ENCODE measurements around the gene ZYX.

Gene ZYX, protein sequence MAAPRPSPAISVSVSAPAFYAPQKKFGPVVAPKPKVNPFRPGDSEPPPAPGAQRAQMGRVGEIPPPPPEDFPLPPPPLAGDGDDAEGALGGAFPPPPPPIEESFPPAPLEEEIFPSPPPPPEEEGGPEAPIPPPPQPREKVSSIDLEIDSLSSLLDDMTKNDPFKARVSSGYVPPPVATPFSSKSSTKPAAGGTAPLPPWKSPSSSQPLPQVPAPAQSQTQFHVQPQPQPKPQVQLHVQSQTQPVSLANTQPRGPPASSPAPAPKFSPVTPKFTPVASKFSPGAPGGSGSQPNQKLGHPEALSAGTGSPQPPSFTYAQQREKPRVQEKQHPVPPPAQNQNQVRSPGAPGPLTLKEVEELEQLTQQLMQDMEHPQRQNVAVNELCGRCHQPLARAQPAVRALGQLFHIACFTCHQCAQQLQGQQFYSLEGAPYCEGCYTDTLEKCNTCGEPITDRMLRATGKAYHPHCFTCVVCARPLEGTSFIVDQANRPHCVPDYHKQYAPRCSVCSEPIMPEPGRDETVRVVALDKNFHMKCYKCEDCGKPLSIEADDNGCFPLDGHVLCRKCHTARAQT

DNA sequence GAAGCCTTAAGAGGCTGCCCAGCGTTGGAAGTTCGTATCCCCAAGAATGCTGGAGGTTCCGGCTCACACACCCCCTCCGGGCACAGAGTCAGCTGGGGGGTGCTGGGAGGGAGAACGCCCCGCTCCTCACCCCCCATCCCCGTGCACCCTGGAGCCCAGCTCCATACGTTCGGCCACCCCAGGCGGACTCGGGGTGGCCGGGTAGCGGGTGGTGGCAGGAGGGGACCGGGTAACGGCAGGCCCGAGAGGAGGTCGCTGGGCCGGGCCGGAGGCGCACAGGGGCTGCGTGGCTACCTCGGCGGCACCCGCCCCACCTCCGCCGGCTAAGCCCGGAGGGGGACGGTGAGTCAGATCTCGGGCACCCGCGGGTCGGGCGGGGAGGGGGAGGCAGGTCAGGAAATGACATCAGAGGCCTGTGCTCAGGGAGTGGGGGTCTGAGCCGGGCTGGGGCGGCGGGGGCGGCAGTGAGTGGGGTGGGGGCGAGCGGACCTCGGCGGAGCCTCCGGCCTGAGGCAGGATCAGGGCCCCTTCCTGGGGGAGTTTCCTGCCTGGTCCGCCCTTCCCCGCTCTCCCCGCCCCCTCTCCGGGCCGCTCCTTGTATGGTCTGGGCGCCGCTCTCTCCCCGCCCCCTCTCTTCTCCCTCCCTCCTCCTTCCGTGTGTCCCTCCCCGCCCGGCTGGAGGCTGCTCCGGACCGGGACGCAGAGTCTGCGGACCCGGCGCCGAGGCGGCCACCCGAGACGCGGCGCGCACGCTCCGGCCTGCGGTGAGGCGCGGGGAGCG, at the start of gene ZYX:
Gene ZYX, plus strand, starts transcription at position 700 of the 781 bp plus-strand sequence. CDS start 227 bp downstream, outside the sequence.
- DNase-seq (ENCODE audit: low read depth), result peak; percentile 82

DNA sequence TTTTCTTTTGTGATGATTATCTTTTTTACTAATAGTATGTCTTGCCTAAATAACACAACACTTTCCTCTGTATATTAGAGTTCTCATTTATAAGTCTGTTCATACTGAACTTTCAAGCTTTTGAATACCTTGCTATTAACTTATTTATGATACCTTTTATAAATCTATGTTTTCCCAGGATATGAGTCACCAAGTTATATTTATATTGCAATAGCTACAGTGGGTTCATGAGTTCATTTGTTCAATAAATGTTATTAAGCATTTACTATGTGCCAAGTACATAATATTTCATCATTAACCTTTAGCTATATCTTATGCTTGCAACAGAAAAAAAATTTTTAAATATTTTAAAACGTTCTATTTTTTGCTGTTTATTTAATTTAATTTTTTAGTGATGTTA, 46.9 kb upstream of the ZYX start:
- no peak for DNase-seq (ENCODE audit: low read depth)

DNA sequence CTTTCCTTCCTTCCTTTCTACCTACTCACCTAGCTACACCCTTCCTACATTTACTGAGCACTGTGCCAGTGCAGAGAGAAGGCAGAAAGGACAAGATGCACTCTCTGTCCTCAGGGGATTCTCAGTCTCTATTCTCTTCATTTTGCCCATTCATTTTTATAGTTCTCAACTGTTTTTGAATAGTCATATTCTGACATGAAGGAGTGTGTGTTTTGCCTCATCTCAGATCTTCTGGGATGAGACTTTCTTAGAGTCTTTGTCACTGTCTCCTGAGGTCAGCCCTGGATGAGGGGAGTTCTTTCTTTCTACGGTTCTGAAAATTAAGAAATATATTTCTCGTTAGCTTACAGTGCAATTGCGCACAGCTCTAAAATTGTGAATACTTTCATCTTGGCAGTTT, 43.9 kb upstream of the ZYX start:
- DNase-seq (ENCODE audit: low read depth), result no peak

DNA sequence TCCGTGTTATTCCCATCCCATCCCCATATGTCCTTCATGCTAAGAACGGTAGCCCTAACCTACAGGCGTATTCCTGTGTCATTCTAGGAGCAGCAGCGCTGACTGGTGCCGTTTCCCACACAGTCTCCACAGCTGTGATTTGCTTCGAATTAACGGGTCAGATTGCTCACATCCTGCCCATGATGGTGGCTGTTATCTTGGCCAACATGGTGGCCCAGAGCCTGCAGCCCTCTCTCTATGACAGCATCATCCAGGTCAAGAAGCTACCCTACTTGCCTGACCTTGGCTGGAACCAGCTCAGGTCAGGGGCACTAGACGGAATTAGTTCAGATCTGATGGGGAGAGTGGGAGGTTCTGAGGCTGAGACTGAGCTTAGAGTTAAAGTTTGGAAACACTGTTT, 39.3 kb upstream of the ZYX start:
- no peak for DNase-seq (ENCODE audit: low read depth)

DNA sequence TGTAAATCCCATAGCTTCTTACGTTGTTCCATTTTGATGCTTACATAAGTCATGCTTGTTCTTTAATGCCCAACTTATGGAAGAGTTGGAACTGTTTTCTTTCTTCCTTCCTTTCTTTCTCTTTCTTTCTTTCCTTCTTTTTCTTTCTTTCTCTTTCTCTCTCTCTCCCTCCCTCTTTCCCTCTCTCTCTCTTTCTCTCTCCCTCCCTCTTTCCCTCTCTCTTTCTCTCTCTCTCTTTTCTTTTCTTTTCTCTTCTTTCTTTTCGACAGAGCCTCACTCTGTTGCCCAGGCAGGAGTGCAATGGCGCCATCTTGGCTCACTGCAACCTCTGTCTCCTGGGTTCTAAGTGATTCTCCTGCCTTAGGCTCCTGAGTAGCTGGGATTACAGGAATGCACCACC, 37.5 kb upstream of the ZYX start:
- DNase-seq (ENCODE audit: low read depth), result no peak

DNA sequence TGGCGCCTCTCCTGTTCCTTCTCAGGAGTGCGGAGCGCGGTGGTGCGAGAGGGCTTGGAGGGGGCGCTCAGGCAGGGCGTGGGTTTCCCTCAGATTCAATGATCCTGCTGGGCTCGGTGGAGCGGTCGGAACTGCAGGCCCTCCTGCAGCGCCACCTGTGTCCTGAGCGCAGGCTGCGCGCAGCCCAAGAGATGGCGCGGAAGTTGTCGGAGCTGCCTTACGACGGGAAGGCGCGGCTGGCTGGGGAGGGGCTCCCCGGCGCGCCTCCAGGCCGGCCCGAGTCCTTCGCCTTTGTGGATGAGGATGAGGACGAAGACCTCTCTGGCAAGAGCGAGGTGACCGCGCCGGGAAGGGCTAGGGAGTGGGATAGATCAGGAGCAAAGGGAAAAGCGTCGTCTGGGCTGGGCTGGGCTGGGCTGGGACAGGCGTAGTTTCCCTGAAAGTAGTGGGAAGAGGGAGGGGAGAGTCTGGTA, 35.7 kb upstream of the ZYX start:
- DNase-seq (ENCODE audit: low read depth), result peak; percentile 36

DNA sequence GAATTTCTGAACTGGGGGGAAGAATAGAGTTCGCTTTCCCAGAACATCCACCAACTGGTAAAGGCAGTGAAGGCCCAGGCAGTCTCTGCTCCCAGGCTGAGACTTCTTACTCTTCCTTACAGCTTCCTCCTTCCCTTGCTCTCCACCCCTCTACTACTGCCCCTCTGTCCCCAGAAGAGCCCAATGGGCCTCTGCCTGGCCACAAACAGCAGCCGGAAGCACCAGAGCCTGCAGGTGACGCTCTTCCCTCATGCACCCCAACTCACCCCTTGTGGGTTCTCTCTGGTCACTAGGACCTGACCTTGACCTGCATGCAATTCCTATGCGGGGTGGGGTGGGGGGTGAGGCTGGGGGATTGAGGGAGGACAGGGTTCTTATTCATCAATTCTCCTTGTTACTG, 35.1 kb upstream of the ZYX start:
- DNase-seq (ENCODE audit: low read depth), result no peak

DNA sequence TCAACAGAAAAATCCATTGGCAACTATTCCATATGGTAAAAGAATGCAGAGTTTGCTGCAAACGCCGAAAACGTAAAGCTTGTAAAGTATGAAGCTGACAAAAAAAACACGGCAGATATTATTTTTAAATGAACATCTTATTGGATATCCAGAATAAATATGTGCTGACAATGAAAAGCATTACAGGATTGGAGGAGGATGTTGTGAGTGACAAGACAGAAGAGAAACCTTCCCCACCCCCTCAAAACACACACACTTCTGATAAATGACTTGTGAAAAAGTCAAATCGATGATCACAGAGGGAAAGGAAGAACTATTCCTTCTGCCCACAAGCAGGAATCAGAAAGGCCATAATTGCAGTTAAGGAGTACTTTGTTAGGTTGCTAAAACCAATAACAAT, 33.2 kb upstream of the ZYX start:
- no peak for DNase-seq (ENCODE audit: low read depth)

DNA sequence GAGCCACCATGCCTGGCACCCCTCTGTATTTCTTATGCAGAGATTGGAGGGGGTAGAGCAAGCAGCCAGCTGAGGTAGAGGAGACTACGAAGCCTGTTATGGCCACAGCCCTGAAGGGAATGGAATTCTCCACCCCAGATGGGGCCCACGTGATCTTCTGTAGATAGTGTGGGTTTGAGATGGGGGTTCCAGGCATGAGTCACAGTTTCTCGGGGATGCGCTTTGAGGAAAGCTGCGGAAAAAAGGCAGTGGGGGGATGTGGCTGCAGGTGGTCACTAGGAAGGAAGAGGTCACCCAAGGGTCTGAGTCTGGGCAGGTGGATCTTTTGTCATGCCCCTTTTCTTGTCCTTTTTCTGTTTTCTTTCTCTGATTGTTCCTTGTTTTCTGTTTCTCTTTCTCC, 30.1 kb upstream of the ZYX start:
- DNase-seq (ENCODE audit: low read depth), result no peak

DNA sequence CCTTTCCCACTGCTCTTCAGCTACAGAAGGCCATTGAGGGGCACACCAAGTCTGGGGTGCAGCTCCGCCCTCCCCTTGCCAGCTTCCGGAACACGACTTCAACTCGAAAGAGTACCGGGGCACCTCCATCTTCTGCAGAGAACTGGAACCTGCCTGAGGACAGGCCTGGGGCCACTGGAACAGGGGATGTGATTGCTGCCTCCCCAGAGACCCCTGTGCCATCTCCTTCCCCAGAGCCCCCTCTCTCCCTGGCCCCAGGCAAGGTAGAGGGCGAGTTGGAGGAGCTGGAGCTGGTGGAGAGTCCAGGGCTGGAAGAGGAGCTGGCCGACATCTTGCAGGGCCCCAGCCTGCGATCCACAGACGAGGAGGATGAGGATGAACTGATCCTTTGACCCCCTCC, 29.6 kb upstream of the ZYX start:
- DNase-seq (ENCODE audit: low read depth), result no peak

DNA sequence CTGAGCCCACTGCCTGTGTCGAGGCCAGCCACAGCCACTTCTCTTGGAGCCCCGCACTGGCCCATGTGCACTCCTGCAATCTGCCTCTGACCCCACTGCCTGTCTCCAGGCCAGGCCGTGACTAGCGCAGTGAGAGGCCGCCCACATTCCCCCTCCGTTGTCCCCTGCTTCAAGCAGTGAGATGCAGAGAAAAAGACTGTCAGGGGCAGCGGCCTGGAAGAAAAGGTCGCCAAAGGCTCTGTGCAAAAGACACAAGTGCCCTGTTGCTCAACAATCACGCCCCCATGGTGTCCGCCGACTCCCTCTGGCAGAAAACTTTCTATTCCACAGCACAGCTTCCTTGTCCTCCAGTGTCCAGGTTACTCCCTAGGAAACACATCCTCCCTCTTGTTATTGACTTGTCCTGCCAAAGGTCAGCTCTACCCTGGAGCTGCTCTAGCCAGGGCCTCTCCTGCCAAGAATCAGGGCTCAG, 28.6 kb upstream of the ZYX start:
- no peak for DNase-seq (ENCODE audit: low read depth)

DNA sequence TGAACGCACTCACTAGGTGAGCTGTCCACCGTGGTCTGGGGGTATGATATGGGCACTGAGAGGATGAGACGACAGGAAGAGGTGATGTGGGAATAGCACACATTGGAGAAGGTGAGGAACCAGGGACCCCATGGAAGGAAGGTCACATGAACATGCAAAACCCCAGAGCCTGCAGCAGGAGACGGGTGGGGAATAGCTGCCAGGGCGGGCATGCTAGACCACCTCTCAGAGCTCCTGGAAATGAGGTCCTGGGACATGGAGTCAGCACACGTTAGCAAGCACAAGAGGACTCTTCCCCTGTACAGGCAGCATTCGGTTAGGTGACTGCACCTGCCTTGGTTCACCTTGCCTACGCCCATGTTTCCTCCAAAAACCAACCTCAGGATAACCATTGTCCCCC, 26.8 kb upstream of the ZYX start:
- DNase-seq (ENCODE audit: low read depth), result no peak

DNA sequence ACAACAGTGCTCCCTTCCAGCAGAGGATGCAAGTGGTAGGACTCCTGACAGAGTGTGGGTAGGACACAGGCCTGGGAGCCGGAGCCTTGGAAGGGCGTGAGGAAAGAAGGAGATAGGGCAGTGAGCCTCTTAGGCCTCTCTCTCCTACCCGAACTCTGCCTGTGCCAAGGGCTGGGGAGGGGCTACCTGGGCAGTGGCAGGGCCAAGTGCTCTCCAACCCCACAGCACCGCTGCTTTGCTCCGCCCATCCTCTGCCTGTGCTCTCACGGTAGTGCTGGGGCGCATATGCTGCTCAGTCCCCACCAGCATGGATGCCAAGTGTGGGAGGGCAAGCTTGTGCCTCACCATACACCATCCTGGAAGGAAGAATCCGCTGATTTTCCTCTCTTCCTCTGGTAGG, 26.2 kb upstream of the ZYX start:
- DNase-seq (ENCODE audit: low read depth), result no peak

DNA sequence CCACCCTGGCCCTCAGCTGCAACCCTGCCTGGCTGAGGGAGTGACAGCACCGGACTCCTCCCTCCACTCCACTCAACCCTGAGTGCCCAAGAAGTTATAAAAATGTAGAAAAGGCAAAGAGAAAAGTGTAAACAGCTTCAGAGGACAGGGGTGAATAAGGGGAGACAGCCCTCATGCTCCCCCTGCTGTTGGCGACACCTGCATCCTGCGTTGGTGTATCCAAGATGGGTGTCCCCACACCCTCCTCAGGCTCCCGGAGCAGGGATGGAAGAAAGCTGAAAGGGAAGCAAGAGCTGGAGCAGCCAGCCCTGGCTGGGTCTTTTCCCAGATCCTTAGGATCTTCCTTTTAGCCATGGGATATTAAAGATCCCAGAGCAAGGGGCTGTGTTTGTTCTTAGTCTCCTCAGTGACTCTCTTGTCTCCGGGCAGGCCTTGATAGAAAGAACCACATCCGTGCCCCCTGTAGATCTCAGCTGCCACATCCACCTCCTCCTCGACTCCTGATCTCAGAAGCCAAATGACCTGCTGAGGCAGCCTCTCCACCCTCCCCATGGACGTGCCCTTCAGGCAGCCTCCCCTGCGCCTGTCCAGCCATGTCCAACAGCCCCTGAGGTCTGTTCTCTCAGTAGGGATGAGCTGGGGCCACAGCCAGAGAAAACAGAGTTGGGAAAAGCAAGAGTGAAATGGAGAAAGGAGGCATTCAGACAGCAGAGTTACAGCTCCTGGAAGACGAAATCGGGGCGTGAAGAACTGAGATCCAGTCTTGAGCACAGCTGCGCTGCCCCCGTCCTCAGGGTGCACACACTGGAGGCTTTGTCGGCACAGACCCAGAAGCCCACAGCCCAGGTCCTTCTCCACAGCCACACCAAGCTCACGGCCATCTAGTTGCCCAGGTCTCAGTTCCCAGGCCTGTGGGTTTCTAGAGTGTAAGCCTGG, 25.4 kb upstream of the ZYX start:
- no peak for DNase-seq (ENCODE audit: low read depth)

DNA sequence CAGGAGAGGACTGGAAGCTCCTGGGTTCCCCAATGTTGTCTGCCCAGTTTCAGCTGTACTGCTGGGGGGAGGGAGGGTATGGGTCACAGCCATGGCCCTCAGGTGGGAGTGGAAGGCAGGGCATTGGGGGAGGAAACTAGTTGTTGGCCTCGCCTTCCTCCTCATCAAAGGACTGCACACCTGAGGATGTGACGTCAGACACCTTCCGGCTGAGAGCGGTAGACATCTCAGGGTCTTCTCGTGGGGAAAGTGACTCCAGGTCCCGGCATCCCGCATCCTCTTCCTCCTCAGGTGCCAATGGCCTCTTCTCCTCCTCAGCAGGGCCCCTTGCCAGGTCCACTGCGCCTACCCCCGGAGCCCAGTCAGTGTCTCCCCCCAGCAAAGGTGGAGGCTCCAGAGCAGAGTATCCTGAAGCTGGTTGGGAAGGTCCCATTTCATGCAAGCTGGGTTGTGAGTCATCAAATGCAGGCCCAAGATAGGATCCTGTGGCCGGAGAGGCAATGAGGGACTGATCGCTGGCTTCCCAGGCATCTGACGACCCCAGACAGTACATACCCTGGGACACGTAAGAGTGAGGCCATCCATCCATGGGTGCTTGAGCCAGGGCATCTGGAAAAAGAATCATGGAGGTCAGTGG, 24.6 kb upstream of the ZYX start:
- no peak for DNase-seq (ENCODE audit: low read depth)

DNA sequence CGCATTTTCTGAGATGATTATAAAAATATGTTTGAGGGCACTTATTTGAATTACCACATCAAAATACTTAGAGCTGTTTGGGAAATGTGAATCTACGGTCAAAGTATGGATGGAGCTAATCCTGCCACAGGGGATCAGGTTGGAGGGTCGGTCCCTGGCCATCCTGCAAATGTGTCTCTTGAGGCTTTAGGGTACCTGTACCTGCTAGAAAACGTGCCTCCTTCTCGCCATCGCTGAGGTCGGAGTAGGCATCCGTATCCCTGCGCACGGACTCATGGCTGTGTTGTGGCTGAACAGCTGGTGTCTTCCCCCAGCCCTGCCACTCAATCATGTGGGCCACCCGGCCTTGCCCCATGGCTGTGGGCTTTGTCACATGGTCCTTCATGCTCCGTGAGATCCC, 22.5 kb upstream of the ZYX start:
- no peak for DNase-seq (ENCODE audit: low read depth)

DNA sequence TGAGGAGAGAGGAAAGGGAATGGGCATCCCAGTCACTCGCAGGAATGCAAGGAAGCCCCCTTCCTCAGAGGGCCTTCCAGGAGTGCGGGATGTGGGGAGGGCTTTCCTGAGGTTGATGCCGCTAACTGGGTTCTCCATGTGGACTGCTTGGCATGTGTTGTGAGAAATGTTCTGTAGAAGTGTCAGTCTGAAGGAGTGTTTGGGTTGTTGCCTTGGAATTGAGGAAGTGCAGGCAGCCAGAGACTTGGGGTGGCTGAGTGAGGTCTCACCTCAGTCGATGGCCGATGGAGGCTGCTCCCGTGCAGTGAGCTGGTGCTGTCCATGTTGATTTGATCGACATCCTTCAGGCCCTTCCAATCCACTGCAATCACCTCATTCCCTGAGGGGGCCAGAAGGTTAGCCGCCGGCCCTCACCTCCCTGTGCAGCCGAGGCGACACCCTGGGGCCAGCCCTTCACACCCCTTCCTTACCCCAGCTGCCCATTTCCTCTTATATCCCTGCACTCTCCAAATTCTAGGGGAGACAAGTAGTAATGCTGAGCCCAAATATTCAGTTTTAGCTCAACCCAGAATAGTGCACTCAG, 21.3 kb upstream of the ZYX start:
- no peak for DNase-seq (ENCODE audit: low read depth)

DNA sequence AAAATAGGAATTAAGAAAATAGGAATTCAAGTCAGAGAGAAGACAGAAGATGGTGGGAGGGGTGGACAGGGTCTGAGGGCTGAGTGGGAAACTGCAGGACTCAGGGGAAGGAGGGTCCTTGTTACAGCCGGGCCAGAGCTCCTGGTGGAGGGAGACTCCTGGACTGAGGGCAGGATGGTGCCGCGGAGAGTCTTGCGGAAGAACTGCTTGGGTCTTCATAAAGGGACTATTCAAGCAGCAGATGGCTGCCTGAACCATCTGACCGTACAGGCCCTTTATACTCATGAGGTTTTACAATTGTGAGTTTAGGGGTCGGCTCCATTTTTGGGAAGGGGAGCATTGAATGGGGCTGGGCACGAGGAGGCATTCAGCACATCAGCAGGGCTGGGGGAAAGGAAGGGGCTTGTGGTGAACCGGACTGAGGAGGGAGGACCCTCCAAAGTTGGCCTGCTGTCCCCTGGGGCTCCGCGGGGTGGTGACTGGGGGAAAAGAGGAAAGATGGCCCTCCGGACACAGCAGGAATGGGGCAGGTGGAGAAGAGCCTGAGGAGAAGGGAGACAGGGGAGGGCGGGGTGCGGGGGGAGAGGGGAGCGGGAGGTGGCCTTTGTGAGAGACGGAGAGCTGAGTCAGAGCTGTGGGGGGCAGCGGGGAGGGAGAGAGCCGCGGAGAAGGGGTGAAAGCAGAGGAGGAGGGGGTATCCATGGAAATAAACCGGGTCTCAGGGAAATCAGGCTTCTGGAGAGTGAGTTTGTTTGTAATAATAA, 20.2 kb upstream of the ZYX start:
- DNase-seq (ENCODE audit: low read depth), result no peak

DNA sequence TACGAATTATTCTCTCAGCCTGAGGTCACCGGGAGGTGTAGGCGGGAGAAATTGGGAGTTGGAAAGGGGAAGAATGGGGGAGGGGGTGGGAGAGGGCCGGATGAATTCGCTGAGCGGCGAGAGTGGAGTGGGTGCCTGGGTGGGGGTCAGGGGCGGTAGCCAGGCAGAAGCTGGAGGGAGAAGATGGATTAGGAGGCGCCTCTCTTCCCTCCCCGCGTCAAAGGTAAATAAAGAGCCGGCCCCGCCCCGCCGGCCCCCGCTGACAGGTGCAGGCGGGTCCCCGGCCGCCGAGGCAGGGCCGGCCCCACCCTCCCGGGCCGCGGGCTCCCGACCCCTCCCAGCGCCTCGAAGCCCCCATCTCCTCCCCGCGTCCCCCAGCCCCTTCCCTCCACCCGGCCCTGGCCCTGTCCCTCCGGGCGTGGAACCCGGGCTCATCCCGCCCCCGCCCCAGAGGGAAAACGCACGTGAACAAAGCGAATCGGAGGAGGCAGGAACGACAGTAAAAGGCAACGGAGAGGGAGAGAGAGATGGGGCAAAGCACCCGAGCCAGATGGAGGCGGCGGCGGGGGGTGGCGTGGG, 19.5 kb upstream of the ZYX start:
- DNase-seq (ENCODE audit: low read depth), result no peak

Data from activated gamma-delta T cell treated with anti-CD3 and anti-CD28 coated beads, Interleukin-2, amount 50 U/mL, for 16 hours (primary cell).